Activated CD4-positive, alpha-beta T cell treated with anti-CD3 and anti-CD28 coated beads for 48 hours (primary cell): ENCODE data around the gene ST14.
"Not testable (repeated sequence)": the region's sequence is repeated elsewhere in the genome, so short reads cannot be mapped to it uniquely, and the experiment has no call there.

Experiments
- DNase-seq: peaks from one replicate; pipeline ENCODE4 v3.0.0-alpha.2; 2020

ST14 gene

DNA sequence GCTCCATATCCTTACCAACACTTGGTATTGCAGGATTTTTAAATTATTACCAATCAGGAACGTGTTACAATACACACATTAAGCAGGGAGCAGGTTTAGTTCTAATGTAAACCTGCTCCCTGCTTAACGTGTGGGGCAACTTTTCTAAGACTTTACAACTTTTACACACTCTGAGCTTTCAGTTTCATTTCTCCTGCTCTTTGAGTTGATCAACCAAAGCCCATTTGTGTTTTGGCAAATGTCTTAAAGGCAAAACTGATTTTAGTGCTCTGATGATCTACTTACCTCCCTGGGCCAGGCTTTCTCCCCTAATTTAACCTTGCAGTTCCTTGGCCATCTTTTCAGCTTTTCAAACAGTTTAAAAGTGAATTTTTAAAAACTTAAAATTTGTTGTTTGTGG, 84.2 kb downstream of the ST14 start:
- DNase-seq: no peak

- DNase-seq: no peak
Measured at GRCh38 chr11:130244848-130245247, 85.3 kb downstream of the ST14 start.

DNA sequence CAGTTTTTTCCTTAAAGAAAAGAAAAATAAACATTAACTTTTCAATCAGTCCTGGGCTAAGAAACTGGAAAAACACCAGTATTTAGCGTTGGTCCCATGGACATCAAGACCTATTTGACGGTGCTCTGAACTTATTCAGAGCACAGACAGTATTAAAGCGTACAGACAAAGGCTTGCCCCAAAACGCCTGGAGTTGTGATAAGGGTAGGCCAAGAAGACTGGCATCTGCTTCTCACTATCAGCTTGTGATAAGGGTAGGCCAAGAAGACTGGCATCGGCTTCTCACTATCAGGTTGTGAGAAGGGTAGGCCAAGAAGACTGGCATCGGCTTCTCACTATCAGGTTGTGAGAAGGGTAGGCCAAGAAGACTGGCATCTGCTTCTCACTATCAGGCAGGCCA, 85.8 kb downstream of the ST14 start:
- not testable (repeated sequence) for DNase-seq

GRCh38 chr11:130246270-130246669, 86.7 kb downstream of the ST14 start:
- no peak for DNase-seq

DNA sequence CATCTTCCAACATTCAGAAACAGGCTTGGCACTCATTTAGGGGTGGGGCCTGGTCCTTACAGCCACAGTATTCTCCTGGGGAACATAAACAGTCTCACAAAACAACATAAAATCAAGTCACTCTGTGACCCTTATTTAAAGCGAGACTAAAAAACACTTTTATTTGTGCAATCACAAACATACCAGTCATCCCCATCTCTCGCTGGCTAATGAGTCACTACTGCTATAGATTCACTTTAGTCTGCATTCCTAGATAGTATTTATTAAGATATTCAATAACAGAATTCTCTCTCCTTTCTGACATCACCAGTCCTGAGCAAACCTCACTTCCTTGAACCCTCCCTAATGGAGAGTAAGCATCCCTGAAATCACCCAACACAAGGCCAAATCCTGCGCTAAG, 87.2 kb downstream of the ST14 start:
- no peak for DNase-seq

- DNase-seq: no peak
Measured at GRCh38 chr11:130247319-130247718, 87.7 kb downstream of the ST14 start.

DNA sequence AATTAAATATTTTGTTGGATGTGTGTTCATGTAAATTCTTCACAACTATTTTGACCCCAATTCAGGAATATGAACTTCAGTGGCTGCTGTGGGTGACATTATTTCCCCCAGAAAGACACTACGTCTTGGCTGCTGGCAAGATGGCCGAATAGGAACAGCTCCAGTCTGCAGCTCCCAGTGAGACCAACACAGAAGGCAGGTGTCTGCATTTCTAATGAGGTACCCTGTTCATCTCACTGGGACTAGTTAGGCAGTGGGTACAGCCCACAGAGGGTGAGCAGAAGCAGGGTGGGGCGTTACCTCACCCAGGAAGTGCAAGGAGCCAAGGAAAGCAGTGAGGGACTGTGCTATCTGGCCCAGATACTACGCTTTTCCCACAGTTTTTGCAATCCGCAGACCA, 89.8 kb downstream of the ST14 start:
- no peak for DNase-seq

DNA sequence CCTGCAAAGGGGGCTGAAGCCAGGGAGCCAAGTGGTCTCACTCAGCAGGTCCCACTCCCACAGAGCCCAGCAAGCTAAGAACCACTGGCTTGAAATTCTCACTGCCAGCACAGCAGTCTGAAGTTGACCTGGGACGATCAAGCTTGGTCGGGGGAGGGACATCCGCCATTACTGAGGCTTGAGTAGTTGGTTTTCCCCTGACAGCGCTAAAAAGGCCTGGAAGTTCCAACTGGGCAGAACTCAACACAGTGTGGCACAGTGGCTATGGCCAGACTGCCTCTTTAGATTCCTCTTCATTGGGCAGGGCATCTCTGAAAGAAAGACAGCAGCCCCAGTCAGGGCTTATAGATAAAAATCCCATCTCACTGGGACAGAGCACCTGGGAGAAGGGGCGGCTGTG, 90.3 kb downstream of the ST14 start:
- not testable (repeated sequence) for DNase-seq

GRCh38 chr11:130251763-130252162, 92.2 kb downstream of the ST14 start:
- DNase-seq: not testable (repeated sequence)
